Rectal smooth muscle tissue (tissue), 1 donor: ENCODE data around the gene ALG1L2.
"Not testable (repeated sequence)": the region's sequence is repeated elsewhere in the genome, so short reads cannot be mapped to it uniquely, and the experiment has no call there.

Experiments used
- H3K27ac ChIP-seq: one replicate; pipeline ENCODE4 v1.7.0; 2013; ENCODE audit warnings: low read depth, low read length, inconsistent platforms
- H3K27me3 ChIP-seq: one replicate; pipeline ENCODE4 v1.7.0; 2013; ENCODE audit warnings: low read length; ENCODE audit not compliant: control insufficient read depth, insufficient read depth
- H3K36me3 ChIP-seq: one replicate; pipeline ENCODE4 v1.7.0; 2013; ENCODE audit warnings: low read length; ENCODE audit not compliant: control insufficient read depth, insufficient read depth
- H3K4me1 ChIP-seq: one replicate; pipeline ENCODE4 v1.7.0; 2013; ENCODE audit warnings: low read length; ENCODE audit not compliant: control insufficient read depth, insufficient read depth
- H3K4me3 ChIP-seq: one replicate; pipeline ENCODE4 v1.7.0; 2013; ENCODE audit warnings: low read length
- H3K9ac ChIP-seq: one replicate; pipeline ENCODE4 v1.7.0; 2013; ENCODE audit warnings: low read length

ALG1L2 gene

DNA sequence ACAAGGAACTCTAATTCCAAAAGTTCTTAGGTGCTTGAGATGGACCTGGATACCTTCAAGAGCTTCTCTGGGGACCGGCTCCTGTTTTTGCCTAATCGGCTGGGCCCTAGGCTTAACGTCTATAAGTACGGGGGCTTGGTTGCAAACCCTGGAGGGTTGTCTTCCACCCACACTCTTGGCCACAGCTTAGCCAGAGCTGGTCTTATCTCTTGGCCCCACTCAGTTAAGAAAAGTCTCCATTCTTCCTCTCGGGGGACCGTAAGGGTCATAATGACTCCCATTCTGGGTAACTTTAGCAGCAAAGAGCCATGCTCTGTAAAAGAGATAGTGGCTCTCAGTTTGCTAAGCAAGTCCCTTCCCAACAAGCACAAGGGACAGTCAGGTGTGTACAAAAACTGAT, 64.8 kb downstream of the ALG1L2 start:
- H3K27me3 ChIP-seq, H3K4me1 ChIP-seq, H3K36me3 ChIP-seq, H3K4me3 ChIP-seq, H3K27ac ChIP-seq, H3K9ac ChIP-seq: not testable (repeated sequence)
